BLaER1 treated with 17β-estradiol and CSF1 and Interleukin-3, amounts not matched to agents 10 nM and 100 nM (cell line): Measurements from ENCODE around the gene USP17L29.
"Not testable (repeated sequence)": the region's sequence is repeated elsewhere in the genome, so short reads cannot be mapped to it uniquely, and the experiment has no call there.

Experiments used
- H3K27ac ChIP-seq, 11 experiments: shearing (Covaris generic); formaldehyde crosslinking; 2 replicates each; pipeline ENCODE4 v1.8.1; 2022
- H3K27me3 ChIP-seq, 11 experiments: shearing (Covaris generic); formaldehyde crosslinking; 2 replicates each; pipeline ENCODE4 v1.8.1; 2022
- H3K36me3 ChIP-seq, 11 experiments: shearing (Covaris generic); formaldehyde crosslinking; 2 replicates each; pipeline ENCODE4 v1.8.1; 2022
- H3K4me1 ChIP-seq, 10 experiments: shearing (Covaris generic); formaldehyde crosslinking; 2 replicates each; pipeline ENCODE4 v1.8.1; 2022
- H3K4me2 ChIP-seq, 11 experiments: shearing (Covaris generic); formaldehyde crosslinking; 2 replicates each; pipeline ENCODE4 v1.8.1; 2022
- H3K4me3 ChIP-seq, 10 experiments: shearing (Covaris generic); formaldehyde crosslinking; 2 replicates each; pipeline ENCODE4 v1.8.1; 2022
- H3K9ac ChIP-seq, 11 experiments: shearing (Covaris generic); formaldehyde crosslinking; 2 replicates each; pipeline ENCODE4 v1.8.1; 2022
- H3K9me3 ChIP-seq, 11 experiments: shearing (Covaris generic); formaldehyde crosslinking; replicated peaks in 1 of 11; 2 replicates each; pipeline ENCODE4 v1.8.1; 2022
- H4K20me1 ChIP-seq, 11 experiments: shearing (Covaris generic); formaldehyde crosslinking; 2 replicates each; pipeline ENCODE4 v1.8.1; 2022

USP17L29 gene

GRCh38 chr4:9353338-9353737 is at the start of gene USP17L29:
USP17L29 (plus strand) TSS chr4:9353638; CDS start chr4:9353638, 0 bp downstream.
- not testable (repeated sequence) for H3K4me1 ChIP-seq, H3K4me3 ChIP-seq, H3K9ac ChIP-seq, H4K20me1 ChIP-seq, H3K27me3 ChIP-seq, H3K36me3 ChIP-seq, H3K27ac ChIP-seq, H3K4me2 ChIP-seq, H3K9me3 ChIP-seq

GRCh38 chr4:9324191-9324590 is 29.2 kb upstream of the USP17L29 start:
- H3K4me3 ChIP-seq, H3K36me3 ChIP-seq, H4K20me1 ChIP-seq, H3K27ac ChIP-seq, H3K9ac ChIP-seq, H3K4me1 ChIP-seq, H3K4me2 ChIP-seq, H3K9me3 ChIP-seq, H3K27me3 ChIP-seq: not testable (repeated sequence)

GRCh38 chr4:9324865-9325264 is 28.6 kb upstream of the USP17L29 start, which contains the start of gene USP17L24:
USP17L24 (plus strand) TSS chr4:9325165; CDS start chr4:9325165, 0 bp downstream.
- not testable (repeated sequence) for H4K20me1 ChIP-seq, H3K9me3 ChIP-seq, H3K9ac ChIP-seq, H3K27ac ChIP-seq, H3K4me1 ChIP-seq, H3K4me3 ChIP-seq, H3K27me3 ChIP-seq, H3K4me2 ChIP-seq, H3K36me3 ChIP-seq

- H3K36me3 ChIP-seq, H3K9me3 ChIP-seq, H3K4me1 ChIP-seq, H3K4me2 ChIP-seq, H3K27me3 ChIP-seq, H3K9ac ChIP-seq, H3K27ac ChIP-seq, H4K20me1 ChIP-seq, H3K4me3 ChIP-seq: not testable (repeated sequence)
Measured at GRCh38 chr4:9329611-9330010, 23.8 kb upstream of the USP17L29 start, which contains the start of gene USP17L25. USP17L25 (plus strand) TSS chr4:9329911; CDS start chr4:9329911, 0 bp downstream.

- not testable (repeated sequence) for H3K4me1 ChIP-seq, H3K9me3 ChIP-seq, H4K20me1 ChIP-seq, H3K27ac ChIP-seq, H3K9ac ChIP-seq, H3K4me2 ChIP-seq, H3K4me3 ChIP-seq, H3K27me3 ChIP-seq, H3K36me3 ChIP-seq
Measured at GRCh38 chr4:9334358-9334757, 19.1 kb upstream of the USP17L29 start, which contains the start of gene USP17L26. USP17L26 (plus strand) TSS chr4:9334658; CDS start chr4:9334658, 0 bp downstream.

- H3K9ac ChIP-seq, H4K20me1 ChIP-seq, H3K4me2 ChIP-seq, H3K9me3 ChIP-seq, H3K36me3 ChIP-seq, H3K4me3 ChIP-seq, H3K27ac ChIP-seq, H3K4me1 ChIP-seq, H3K27me3 ChIP-seq: not testable (repeated sequence)
Measured at GRCh38 chr4:9339103-9339502, 14.3 kb upstream of the USP17L29 start, which contains the start of gene USP17L5. USP17L5 (plus strand) TSS chr4:9339403; CDS start chr4:9339403, 0 bp downstream.

GRCh38 chr4:9343848-9344247 is 9.6 kb upstream of the USP17L29 start, which contains the start of gene USP17L27:
USP17L27 (plus strand) TSS chr4:9344148; CDS start chr4:9344148, 0 bp downstream.
- not testable (repeated sequence) for H4K20me1 ChIP-seq, H3K4me3 ChIP-seq, H3K9me3 ChIP-seq, H3K27me3 ChIP-seq, H3K9ac ChIP-seq, H3K4me1 ChIP-seq, H3K36me3 ChIP-seq, H3K27ac ChIP-seq, H3K4me2 ChIP-seq

- not testable (repeated sequence) for H3K36me3 ChIP-seq, H3K27me3 ChIP-seq, H3K9ac ChIP-seq, H3K4me3 ChIP-seq, H3K9me3 ChIP-seq, H4K20me1 ChIP-seq, H3K4me2 ChIP-seq, H3K27ac ChIP-seq, H3K4me1 ChIP-seq
Measured at GRCh38 chr4:9348593-9348992, 4.8 kb upstream of the USP17L29 start, which contains the start of gene USP17L28. USP17L28 (plus strand) TSS chr4:9348893; CDS start chr4:9348893, 0 bp downstream.

GRCh38 chr4:9350866-9351265 is 2.6 kb upstream of the USP17L29 start:
- H3K4me1 ChIP-seq, H3K27ac ChIP-seq, H3K27me3 ChIP-seq, H3K4me2 ChIP-seq, H3K4me3 ChIP-seq, H3K36me3 ChIP-seq, H3K9me3 ChIP-seq, H4K20me1 ChIP-seq, H3K9ac ChIP-seq: not testable (repeated sequence)

- not testable (repeated sequence) for H4K20me1 ChIP-seq, H3K27me3 ChIP-seq, H3K27ac ChIP-seq, H3K9ac ChIP-seq, H3K4me3 ChIP-seq, H3K4me1 ChIP-seq, H3K9me3 ChIP-seq, H3K4me2 ChIP-seq, H3K36me3 ChIP-seq
Measured at GRCh38 chr4:9362829-9363228, 9.4 kb downstream of the USP17L29 start, which contains the start of gene USP17L30. USP17L30 (plus strand) TSS chr4:9363129; CDS start chr4:9363129, 0 bp downstream.

GRCh38 chr4:9379881-9380280 is 26.4 kb downstream of the USP17L29 start:
- H3K4me2 ChIP-seq, H3K9me3 ChIP-seq, H3K9ac ChIP-seq, H3K4me1 ChIP-seq, H3K27ac ChIP-seq, H3K36me3 ChIP-seq, H3K4me3 ChIP-seq, H3K27me3 ChIP-seq, H4K20me1 ChIP-seq: not testable (repeated sequence)

- H3K36me3 ChIP-seq, H3K4me1 ChIP-seq, H3K27ac ChIP-seq, H3K27me3 ChIP-seq, H4K20me1 ChIP-seq, H3K4me2 ChIP-seq, H3K4me3 ChIP-seq, H3K9ac ChIP-seq, H3K9me3 ChIP-seq: not testable (repeated sequence)
Measured at GRCh38 chr4:9381012-9381534, 27.6 kb downstream of the USP17L29 start.
